Upper lobe of left lung (tissue), 4 donors: ENCODE results near the gene PRKD2.

Source experiments
- EP300 ChIP-seq, 4 donors: sonication (generic); formaldehyde crosslinking; IDR thresholded peaks; one replicate each; pipeline ENCODE4 v1.5.1; 2017; ENCODE audit warnings: antibody characterized with exemption in 4 of 4, control low read depth in 2 of 4
- POLR2A ChIP-seq, 4 donors: fragments of 450-650 bp; IDR thresholded peaks; one replicate each; pipeline ENCODE4 v1.5.1; 2016 to 2017; ENCODE audit warnings: antibody characterized with exemption in 4 of 4, mild to moderate bottlenecking in 2 of 4
- POLR2AphosphoS5 ChIP-seq, 2 donors: sonication (generic); formaldehyde crosslinking; IDR thresholded peaks; one replicate each; pipeline ENCODE4 v1.5.1; 2017; ENCODE audit warnings: antibody characterized with exemption in 2 of 2
- TF ChIP-seq, protein P1 (sequence below), 6 experiments: fragments of 450-650 bp in 4 of 6; fragments of 200-600 bp in 2 of 6; sonication (generic) in 2 of 6; IDR thresholded peaks; one replicate each; pipeline ENCODE4 v1.5.1; 2016 to 2019; ENCODE audit warnings: antibody characterized with exemption in 6 of 6

DNA sequence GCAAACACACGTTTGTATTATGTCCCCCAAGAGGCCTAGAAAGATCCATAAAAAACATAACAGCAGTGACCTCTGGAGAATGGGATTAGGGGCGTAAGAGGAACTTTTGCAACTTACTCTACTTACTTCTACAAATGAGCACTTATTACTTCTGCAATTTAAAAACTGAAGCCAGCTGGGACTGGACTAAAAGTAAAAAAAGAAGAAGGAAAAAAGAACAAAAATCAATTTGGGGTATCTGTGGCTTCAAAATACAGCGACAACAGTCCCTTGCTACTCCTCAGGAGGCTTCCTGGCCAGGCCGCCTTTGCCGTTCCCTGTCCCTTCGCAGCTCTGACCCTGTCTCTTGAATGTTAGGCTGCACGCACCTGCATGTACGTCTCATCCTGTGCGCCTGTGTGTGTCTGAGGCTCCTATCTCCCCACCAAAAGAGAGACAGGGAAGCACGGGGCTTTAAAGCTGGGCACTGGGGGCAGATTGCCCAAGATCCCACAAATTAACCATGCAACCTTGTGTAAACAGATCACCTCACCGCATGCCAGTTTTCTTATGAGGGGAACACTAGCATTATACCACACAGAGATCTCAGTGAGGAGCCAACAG lies 16.9 kb upstream of the PRKD2 start:
- TF ChIP-seq, protein P1, sequence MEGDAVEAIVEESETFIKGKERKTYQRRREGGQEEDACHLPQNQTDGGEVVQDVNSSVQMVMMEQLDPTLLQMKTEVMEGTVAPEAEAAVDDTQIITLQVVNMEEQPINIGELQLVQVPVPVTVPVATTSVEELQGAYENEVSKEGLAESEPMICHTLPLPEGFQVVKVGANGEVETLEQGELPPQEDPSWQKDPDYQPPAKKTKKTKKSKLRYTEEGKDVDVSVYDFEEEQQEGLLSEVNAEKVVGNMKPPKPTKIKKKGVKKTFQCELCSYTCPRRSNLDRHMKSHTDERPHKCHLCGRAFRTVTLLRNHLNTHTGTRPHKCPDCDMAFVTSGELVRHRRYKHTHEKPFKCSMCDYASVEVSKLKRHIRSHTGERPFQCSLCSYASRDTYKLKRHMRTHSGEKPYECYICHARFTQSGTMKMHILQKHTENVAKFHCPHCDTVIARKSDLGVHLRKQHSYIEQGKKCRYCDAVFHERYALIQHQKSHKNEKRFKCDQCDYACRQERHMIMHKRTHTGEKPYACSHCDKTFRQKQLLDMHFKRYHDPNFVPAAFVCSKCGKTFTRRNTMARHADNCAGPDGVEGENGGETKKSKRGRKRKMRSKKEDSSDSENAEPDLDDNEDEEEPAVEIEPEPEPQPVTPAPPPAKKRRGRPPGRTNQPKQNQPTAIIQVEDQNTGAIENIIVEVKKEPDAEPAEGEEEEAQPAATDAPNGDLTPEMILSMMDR (IDR thresholded peaks at IDR 0.05) = no peak
- TF ChIP-seq POLR2A (IDR thresholded peaks at IDR 0.05) (no peak), POLR2AphosphoS5 (IDR thresholded peaks at IDR 0.05) (no peak), EP300 (IDR thresholded peaks at IDR 0.05) (no peak)
